DOHH2 (cell line): ENCODE data around the gene MYH1.

Source experiments
- EZH2phosphoT487 ChIP-seq: fragments of 200-600 bp; sonication (generic); IDR thresholded peaks from 2 replicates; pipeline ENCODE4 v1.6.1; 2017; ENCODE audit warnings: borderline replicate concordance, mild to moderate bottlenecking, antibody characterized with exemption, low read length, moderate library complexity, mixed read lengths
- TF ChIP-seq, protein P1 (sequence below): fragments of 200-600 bp; sonication (generic); IDR thresholded peaks from one replicate; pipeline ENCODE4 v1.5.1; 2014; ENCODE audit warnings: antibody characterized with exemption, mild to moderate bottlenecking, low read depth, low read length; ENCODE audit not compliant: poor library complexity, severe bottlenecking

DNA sequence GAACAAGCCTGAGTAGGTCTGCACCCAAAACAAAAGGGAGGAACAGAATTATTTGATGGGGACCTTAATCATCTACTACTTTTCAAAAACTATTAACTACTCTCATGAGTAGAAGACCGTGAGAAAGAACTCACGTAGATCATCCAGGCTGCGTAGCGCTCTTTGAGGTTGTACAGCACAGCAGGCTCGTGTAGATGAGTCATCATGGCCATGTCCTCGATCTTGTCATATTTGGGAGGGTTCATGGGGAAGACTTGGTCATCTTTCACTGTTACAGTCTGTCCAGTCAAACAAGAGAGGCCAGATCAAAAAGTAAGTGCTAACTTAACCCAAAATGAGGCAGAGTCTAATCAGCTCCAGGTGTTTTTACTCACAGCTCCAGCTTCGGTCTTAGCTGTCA, 2.3 kb downstream of the MYH1 start:
- TF ChIP-seq, protein P1, sequence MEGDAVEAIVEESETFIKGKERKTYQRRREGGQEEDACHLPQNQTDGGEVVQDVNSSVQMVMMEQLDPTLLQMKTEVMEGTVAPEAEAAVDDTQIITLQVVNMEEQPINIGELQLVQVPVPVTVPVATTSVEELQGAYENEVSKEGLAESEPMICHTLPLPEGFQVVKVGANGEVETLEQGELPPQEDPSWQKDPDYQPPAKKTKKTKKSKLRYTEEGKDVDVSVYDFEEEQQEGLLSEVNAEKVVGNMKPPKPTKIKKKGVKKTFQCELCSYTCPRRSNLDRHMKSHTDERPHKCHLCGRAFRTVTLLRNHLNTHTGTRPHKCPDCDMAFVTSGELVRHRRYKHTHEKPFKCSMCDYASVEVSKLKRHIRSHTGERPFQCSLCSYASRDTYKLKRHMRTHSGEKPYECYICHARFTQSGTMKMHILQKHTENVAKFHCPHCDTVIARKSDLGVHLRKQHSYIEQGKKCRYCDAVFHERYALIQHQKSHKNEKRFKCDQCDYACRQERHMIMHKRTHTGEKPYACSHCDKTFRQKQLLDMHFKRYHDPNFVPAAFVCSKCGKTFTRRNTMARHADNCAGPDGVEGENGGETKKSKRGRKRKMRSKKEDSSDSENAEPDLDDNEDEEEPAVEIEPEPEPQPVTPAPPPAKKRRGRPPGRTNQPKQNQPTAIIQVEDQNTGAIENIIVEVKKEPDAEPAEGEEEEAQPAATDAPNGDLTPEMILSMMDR = no peak
- no peak for TF ChIP-seq EZH2phosphoT487
